Neutrophil (primary cell): ENCODE results near the gene ZMYM5.
"Not testable (repeated sequence)": the region's sequence is repeated elsewhere in the genome, so short reads cannot be mapped to it uniquely, and the experiment has no call there.

Experiments
- H3K27ac ChIP-seq: fragments of 200-600 bp; sonication (generic); 2 replicates; pipeline ENCODE4 v1.5.1; 2016; ENCODE audit warnings: mild to moderate bottlenecking, moderate library complexity
- H3K27me3 ChIP-seq: fragments of 200-600 bp; sonication (generic); 2 replicates; pipeline ENCODE4 v1.6.0; 2016; ENCODE audit warnings: mild to moderate bottlenecking
- H3K36me3 ChIP-seq: fragments of 200-600 bp; sonication (generic); 2 replicates; pipeline ENCODE4 v1.5.1; 2017
- H3K4me1 ChIP-seq, 2 experiments: fragments of 200-600 bp in 1 of 2; sonication (generic) in 1 of 2; 1 replicate in 1 of 2; 2 replicates in 1 of 2; pipeline versions ENCODE4 v1.5.1 to v1.6.1; 2013 to 2016; ENCODE audit warnings: low read depth in 1 of 2, low read length in 1 of 2, mild to moderate bottlenecking in 1 of 2, moderate library complexity in 1 of 2; ENCODE audit not compliant: control insufficient read depth in 1 of 2, insufficient read depth in 1 of 2
- H3K4me3 ChIP-seq, 2 experiments: fragments of 200-600 bp in 1 of 2; sonication (generic) in 1 of 2; 1 replicate in 1 of 2; 2 replicates in 1 of 2; pipeline ENCODE4 v1.5.1; 2013 to 2016; ENCODE audit warnings: low read depth in 1 of 2, low read length in 1 of 2, mild to moderate bottlenecking in 1 of 2, moderate library complexity in 1 of 2
- H3K9me3 ChIP-seq: fragments of 200-600 bp; sonication (generic); 2 replicates; pipeline ENCODE4 v1.5.1; 2016
- TF ChIP-seq, protein P1 (sequence below): fragments of 200-600 bp; sonication (generic); IDR thresholded peaks from 2 replicates; pipeline ENCODE4 v1.5.1; 2016; ENCODE audit warnings: antibody characterized with exemption

The ZMYM5 gene

GRCh38 chr13:19795956-19796355 is 67.5 kb downstream of the ZMYM5 start:
- H3K27ac ChIP-seq = peak overlapping the region; percentile 53
- H3K9me3 ChIP-seq = no peaks in the 10 kb centered on the region
- no peaks in the 10 kb centered on the region for H3K27me3 ChIP-seq
- H3K36me3 ChIP-seq = no peaks in the 10 kb centered on the region
- H3K4me1 ChIP-seq = peaks cover 34 to 39% of the 10 kb centered on the region in 2 experiments
- TF ChIP-seq, protein P1, sequence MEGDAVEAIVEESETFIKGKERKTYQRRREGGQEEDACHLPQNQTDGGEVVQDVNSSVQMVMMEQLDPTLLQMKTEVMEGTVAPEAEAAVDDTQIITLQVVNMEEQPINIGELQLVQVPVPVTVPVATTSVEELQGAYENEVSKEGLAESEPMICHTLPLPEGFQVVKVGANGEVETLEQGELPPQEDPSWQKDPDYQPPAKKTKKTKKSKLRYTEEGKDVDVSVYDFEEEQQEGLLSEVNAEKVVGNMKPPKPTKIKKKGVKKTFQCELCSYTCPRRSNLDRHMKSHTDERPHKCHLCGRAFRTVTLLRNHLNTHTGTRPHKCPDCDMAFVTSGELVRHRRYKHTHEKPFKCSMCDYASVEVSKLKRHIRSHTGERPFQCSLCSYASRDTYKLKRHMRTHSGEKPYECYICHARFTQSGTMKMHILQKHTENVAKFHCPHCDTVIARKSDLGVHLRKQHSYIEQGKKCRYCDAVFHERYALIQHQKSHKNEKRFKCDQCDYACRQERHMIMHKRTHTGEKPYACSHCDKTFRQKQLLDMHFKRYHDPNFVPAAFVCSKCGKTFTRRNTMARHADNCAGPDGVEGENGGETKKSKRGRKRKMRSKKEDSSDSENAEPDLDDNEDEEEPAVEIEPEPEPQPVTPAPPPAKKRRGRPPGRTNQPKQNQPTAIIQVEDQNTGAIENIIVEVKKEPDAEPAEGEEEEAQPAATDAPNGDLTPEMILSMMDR = no peak
- H3K4me3 ChIP-seq = no peak overlapping the region

DNA sequence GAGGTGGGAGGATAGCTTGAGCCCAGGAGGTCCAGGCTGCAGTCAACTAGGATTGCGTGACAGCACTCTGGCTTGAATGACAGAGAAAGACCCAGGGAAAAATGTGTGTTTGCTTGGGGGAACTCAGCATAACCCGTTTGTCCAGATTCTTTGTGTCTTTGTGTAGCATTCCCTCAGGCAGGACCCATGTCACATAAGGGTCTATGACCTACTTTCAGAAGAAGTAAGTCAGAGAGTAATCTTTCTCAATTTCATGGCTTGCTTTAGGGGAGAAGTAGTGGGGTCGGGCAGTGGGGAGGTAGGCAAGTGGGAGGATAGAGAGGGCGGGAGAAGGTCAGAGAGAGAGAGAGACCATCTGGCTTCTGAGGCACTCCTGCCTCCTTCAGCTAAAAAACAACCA is 68.8 kb downstream of the ZMYM5 start:
- Histone ChIP-seq H3K27me3 (no peaks in the 10 kb centered on the region), H3K36me3 (no peaks in the 10 kb centered on the region), H3K27ac (peak overlapping the region; percentile 73), H3K4me3 (no peak overlapping the region), H3K4me1 (peaks cover 42 to 46% of the 10 kb centered on the region in 2 experiments), H3K9me3 (no peaks in the 10 kb centered on the region)
- TF ChIP-seq, protein P1 = no peak

DNA sequence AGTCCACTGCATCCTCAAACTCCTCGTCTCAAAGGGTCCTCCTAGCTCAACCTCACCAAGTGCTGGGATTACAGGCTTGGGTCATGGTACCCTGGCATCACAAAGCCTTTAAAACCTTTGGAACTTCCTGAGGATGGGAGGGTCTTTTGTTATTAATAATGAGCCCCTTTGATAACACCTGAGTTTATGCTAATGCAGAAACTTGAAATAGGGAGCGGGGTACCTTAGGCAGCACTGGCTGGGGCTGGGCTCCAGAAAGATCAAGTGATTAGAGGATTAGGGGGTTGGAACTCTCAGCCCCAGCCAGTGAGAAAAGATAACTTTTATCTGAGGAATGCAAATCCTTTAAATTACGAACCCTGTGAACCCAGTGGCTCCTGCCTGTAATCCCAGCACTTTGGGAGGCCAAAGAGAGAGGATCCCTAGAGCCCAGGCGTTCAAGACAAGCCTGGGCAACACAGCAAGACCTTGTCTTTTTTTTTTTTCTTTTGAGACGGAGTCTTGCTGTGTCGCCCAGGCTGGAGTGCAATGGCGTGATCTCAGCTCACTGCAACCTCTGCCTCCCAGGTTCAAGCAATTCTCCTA is 71.4 kb downstream of the ZMYM5 start:
- TF ChIP-seq, protein P1 = no peak
- Histone ChIP-seq H3K4me3 (no peak overlapping the region), H3K27ac (no peak overlapping the region), H3K36me3 (no peaks in the 10 kb centered on the region), H3K9me3 (no peaks in the 10 kb centered on the region), H3K4me1 (peaks cover 42 to 46% of the 10 kb centered on the region in 2 experiments), H3K27me3 (no peaks in the 10 kb centered on the region)

DNA sequence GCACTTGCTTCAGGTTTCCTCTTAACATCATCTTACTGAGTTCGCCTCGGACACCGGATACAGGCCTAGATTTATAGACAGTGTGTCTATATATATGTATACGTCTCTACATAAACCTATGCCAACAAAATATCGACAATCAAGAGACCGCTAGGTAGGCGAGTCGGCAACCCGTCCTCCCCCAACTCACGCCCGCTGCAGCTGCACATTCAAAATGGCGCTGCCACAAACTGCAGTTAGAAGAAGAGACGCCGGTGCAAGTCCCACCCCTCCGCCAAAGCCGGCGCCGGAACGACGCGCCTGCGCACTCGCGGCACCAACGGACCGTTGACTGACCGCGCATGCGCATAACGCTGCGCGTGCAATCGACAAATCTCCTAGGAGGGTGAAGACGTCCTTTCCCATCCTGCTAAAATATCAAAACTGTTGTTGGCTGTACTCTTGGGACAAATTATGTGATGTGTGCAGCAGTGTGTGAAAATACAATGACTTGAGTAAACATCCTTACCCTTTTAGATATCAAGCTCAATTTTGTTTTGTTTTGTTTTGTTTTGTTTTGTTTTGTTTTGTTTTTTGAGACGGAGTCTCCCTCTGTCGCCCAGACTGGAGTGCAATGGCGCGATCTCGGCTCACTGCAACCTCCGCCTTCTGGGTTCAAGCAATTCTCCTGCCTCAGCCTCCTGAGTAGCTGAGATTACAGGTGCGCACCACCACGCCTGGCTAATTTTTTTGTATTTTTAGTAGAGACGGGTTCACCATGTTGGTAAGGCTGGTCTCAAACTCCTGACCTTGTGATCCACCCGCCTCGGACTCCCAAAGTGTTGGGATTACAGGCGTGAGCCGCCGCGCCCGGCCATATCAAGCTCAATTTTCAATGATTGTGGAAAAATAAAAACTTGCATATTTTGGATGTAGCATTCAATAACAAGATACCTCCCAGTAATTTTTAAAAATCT is 80.4 kb downstream of the ZMYM5 start, which contains the start of gene PSPC1:
Gene PSPC1, minus strand, starts transcription at position 219 of the 956 bp plus-strand sequence. Its CDS starts 188 bp downstream, at position 31.
- H3K27me3 ChIP-seq, H3K9me3 ChIP-seq, H3K36me3 ChIP-seq: not testable (repeated sequence)
- peak within 1 kb of the TSS; percentile 81 to 96 for H3K4me3 ChIP-seq
- H3K27ac ChIP-seq = peak within 1 kb of the TSS; percentile 95
- H3K4me1 ChIP-seq = peaks cover 16 to 18% of the 10 kb centered on the region in 2 experiments
- TF ChIP-seq, protein P1 = peak; percentile 48

GRCh38 chr13:19782049-19782726 is 81.3 kb downstream of the ZMYM5 start:
- peaks cover 3% of the 10 kb centered on the region for H3K36me3 ChIP-seq

More at GRCh38 chr13:19782049-19782726, 81.3 kb downstream of the ZMYM5 start:
- Histone ChIP-seq H3K4me1 (peaks cover 16 to 18% of the 10 kb centered on the region in 2 experiments), H3K9me3 (no peaks in the 10 kb centered on the region), H3K27ac (peak overlapping the region; percentile 95), H3K27me3 (no peaks in the 10 kb centered on the region), H3K4me3 (peak overlapping the region; percentile 81 to 96)
- TF ChIP-seq, protein P1 = no peak
